HPDE6-E6E7 (cell line): Measurements from ENCODE around the gene CD70.
"Not testable (repeated sequence)": the region's sequence is repeated elsewhere in the genome, so short reads cannot be mapped to it uniquely, and the experiment has no call there.

Source experiments
- DNase-seq: peaks from one replicate; pipeline ENCODE4 v3.0.0; 2011; ENCODE audit warnings: missing footprints; ENCODE audit errors: extremely low spot score

CD70 gene

GRCh38 chr19:6597471-6598253, 6.7 kb upstream of the CD70 start:
- DNase-seq: not testable (repeated sequence)

- no peak for DNase-seq
Measured at GRCh38 chr19:6596621-6597020, 5.7 kb upstream of the CD70 start.

- no peak for DNase-seq
Measured at GRCh38 chr19:6593651-6594416, 2.9 kb upstream of the CD70 start.

- no peak for DNase-seq
Measured at GRCh38 chr19:6590258-6590826, 608 bp downstream of the CD70 start.

GRCh38 chr19:6589711-6590257, 1.2 kb downstream of the CD70 start:
- DNase-seq: no peak

- DNase-seq: no peak
Measured at GRCh38 chr19:6588508-6589345, 2.2 kb downstream of the CD70 start.

- DNase-seq: no peak
Measured at GRCh38 chr19:6587998-6588507, 2.9 kb downstream of the CD70 start.

GRCh38 chr19:6587093-6587820, 3.7 kb downstream of the CD70 start:
- DNase-seq: no peak

GRCh38 chr19:6586726-6587092, 4.2 kb downstream of the CD70 start:
- no peak for DNase-seq

GRCh38 chr19:6586056-6586455, 4.9 kb downstream of the CD70 start:
- no peak for DNase-seq

GRCh38 chr19:6582515-6583484, 8.2 kb downstream of the CD70 start:
- not testable (repeated sequence) for DNase-seq

GRCh38 chr19:6580313-6580712, 10.6 kb downstream of the CD70 start:
- DNase-seq: peak; percentile 55

GRCh38 chr19:6579450-6580178, 11.3 kb downstream of the CD70 start:
- DNase-seq: no peak

- DNase-seq: peak; percentile 52
Measured at GRCh38 chr19:6577476-6578125, 13.3 kb downstream of the CD70 start.

GRCh38 chr19:6576869-6577475, 14.0 kb downstream of the CD70 start:
- DNase-seq: no peak

- DNase-seq: no peak
Measured at GRCh38 chr19:6573350-6573749, 17.6 kb downstream of the CD70 start.

- no peak for DNase-seq
Measured at GRCh38 chr19:6572217-6572616, 18.7 kb downstream of the CD70 start.

GRCh38 chr19:6571167-6571566, 19.8 kb downstream of the CD70 start:
- DNase-seq: no peak
